T-helper 2 cell (primary cell): ENCODE measurements around the gene RNF214.
"Not testable (repeated sequence)": the region's sequence is repeated elsewhere in the genome, so short reads cannot be mapped to it uniquely, and the experiment has no call there.

Experiments used
- DNase-seq, 5 experiments: peaks; one replicate each; pipeline versions ENCODE4 v3.0.0 to v3.0.0-alpha.2; 2012 to 2022
- total RNA-seq, 2 donors: gene quantifications; one replicate each; lab custom pipeline; 2026; lab: John Stamatoyannopoulos, UW

Gene RNF214
- total RNA-seq = 20.3 to 39.9 reads per million in 2 donors

DNA sequence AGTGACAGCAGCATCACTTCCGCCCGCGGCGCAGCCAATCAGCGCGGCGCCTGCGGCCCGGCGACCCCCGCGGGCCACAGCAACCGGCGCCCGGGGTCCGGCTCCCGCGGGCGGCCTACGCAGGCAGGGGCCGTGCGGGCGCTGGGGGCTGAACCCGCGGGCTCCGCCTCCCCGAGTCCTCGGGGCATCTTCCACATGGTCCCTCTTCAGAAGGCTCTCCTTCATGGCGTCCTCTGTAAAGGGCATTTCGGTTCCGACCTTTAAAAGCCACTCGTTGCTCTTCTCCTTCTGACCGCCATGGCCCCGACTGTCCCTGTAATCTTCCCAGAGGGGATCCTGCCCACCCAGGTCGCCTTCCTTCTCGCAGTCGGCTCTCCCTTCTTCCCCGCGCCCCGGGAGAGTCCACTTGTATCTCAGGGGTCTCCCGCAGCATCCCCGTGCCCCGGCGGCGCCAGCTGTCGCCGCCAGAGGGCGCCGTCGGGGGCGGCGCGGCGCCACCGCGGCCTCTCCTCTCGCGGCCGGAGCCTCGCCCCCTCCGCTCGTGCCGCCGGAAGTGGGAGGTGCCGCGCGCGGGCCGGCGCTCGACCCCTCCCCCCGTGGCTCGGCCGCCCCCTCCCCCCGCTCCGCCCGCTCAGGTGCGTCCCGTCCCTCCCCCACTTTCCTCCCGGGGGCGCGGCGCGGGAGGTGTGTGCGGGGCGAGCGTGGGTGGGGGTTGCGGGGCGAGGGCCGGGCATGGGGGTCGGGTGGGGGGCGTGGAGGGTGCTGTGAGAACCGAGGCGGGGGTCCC is at the start of gene RNF214:
Gene RNF214 (plus strand): TSS at position 580 of the 787 bp plus-strand sequence. CDS start 1,602 bp downstream, outside the sequence.
- peak; percentile 59 to 88 (median 63) for DNase-seq

DNA sequence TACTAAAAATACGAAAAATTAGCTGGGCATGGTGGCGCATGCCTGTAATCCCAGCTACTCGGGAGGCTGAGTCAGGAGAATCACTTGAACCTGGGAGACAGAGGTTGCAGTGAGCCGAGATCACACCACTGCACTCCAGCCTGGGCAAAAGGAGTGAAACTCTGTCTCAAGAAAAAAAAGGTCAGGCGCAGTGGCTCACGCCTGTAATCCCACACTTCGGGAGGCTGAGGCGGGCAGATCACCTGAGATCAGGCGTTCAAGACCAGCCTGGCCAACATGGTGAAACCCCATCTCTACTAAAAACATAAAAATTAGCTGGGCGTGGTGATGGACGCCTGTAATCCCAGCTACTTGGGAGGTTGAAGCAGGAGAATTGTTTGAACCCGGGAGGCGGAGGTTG is 49.3 kb upstream of the RNF214 start:
- DNase-seq = not testable (repeated sequence)

DNA sequence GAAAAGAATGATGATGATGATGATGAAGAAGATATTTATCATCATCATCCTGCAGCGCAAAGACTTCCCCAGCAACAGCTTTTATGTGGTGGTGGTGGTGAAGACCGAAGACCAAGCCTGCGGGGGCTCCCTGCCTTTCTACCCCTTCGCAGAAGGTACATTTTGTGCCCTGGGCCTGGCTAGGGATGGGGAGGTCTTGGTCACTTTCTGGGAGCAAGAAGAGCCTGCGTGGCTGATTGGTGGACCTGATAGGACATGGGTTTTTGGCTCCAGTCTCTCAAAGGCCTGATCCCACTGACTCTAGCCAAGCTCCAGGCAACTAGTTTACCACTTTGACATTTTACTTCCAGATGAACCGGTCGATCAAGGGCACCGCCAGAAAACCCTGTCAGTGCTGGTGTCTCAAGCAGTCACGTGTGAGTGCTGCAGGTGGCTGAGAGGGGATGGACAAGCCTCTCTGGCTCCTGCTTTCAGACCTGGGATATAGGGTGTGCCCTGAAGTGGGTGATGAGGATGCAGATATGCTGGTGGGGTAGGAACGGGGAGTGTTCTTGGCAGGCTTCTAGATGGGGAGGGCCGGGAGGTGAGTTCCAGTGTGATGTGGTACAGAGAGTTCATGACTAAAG is 48.6 kb upstream of the RNF214 start:
- no peak for DNase-seq

DNA sequence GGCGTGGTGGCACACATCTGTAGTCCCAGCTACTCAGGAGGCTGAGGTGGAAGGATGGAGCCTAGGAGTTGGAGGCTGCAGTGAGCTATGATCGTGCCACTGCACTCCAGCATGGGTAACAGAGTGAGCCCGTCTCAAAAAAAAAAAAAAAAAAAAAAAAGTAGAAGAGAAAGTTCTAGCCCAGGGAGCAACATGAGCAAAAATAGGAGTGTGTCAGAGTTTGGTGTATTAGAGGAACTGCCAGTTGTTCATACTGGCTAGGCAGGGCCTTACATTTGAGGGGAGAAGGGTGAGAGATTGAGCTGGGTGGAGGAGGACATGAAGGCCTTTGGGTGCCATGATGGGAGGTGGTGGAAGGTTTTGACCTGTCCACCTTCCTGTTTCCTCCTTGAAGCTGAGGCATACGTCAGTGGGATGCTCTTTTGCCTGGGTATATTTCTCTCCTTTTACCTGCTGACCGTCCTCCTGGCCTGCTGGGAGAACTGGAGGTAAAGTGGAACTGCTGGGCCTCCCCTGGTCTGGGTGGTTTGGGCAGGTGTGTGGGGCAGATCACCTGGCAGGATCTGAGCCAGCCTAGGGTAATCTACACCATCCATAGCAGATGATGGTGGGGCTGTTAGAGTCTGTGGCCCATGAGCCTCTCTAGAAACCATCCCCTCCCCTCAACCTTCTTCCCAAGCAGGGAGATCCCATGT is 46.6 kb upstream of the RNF214 start:
- no peak for DNase-seq

DNA sequence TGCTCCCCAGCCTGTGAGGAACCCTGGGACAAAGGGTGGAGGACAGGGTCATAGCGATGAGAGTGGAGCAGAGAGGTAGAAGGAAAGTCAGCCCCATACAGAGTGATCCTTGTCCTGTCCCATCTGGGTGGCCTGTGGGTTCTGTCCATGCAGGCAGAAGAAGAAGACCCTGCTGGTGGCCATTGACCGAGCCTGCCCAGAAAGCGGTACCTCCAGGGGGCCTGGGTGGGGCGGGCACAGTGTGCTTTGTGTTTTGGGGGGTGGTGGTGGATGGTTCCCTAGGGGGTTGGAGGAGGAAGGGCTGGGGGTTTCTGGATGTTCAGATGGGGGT is 46.1 kb upstream of the RNF214 start:
- DNase-seq = no peak

DNA sequence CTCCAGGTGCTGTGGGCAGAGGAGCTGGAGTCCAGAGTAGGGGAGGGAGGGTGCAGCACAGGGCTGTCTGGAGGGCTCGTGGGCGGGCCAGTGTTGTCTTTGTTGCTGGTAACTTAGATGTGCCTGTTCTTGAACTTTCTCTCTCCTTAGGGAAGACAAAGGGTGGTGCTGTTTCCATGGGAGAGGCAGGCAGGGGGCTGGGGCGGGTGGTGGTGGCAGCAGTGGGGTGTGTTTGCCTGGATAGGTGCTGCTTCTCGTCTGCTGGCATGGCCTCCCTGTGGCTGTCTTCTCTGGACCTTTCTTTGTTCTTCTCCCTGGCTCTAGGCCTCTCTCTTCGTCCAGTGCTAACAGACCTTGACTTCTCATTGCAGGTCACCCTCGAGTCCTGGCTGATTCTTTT is 45.5 kb upstream of the RNF214 start:
- no peak for DNase-seq

DNA sequence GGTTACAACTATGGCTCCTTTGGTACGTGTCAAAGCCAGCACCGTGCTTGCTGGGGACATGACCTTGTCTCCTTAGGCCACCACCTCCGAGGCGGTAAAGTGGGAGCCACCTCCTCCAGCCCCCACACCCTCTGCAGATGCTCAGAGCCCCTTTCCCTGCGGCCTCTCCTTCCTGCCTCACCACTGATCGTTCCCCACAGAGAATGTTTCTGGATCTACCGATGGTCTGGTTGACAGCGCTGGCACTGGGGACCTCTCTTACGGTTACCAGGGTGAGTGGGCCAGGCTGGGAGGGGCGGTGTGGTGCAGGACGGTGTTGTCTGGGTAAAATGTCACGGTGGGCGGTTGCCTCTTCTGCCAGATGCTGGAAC is 45.1 kb upstream of the RNF214 start:
- no peak for DNase-seq

- DNase-seq = no peak
Observed at GRCh38 chr11:117187799-117188481, 44.5 kb upstream of the RNF214 start.

GRCh38 chr11:117188620-117189081 is 43.8 kb upstream of the RNF214 start:
- no peak for DNase-seq

DNA sequence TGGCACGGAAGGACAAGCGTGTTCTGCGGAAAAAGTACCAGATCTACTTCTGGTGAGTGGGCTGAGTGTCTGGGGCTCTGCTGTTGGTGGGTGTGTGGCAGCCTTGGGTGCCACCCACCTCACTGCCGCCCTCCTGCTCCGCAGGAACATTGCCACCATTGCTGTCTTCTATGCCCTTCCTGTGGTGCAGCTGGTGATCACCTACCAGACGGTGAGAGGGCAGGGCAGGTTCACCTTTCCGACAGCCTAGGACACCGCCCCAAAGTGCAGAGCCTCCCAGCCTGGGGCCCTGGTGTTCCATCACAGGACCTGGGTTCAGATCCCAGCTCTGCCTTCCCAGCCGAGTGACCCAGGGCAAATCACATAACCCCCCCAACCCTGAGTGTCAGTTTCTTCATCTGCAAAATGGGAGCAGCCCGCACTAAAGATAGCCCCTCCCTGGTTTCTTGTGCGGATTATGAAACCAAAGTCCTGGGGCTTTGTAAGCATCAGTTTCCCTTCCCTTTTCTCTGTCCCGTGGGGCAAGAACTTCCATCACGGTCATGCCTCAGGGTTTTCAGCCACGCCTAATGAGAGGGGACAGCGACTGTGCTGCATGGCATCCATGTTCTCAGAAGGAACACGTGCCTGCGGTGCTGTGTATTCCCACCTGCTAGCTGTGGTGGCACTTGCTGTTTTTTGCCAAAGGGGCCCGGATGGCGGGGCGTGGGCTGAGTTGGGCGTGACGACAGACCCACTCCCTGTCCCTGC is 43.1 kb upstream of the RNF214 start:
- DNase-seq = no peak

- no peak for DNase-seq
Observed at GRCh38 chr11:117189941-117190544, 42.4 kb upstream of the RNF214 start.

- DNase-seq = no peak
Observed at GRCh38 chr11:117191680-117192400, 40.6 kb upstream of the RNF214 start.

GRCh38 chr11:117192401-117192875 is 40.0 kb upstream of the RNF214 start:
- no peak for DNase-seq

- DNase-seq = no peak
Observed at GRCh38 chr11:117193130-117194020, 39.1 kb upstream of the RNF214 start.

GRCh38 chr11:117194267-117194666 is 38.2 kb upstream of the RNF214 start:
- DNase-seq = no peak

DNA sequence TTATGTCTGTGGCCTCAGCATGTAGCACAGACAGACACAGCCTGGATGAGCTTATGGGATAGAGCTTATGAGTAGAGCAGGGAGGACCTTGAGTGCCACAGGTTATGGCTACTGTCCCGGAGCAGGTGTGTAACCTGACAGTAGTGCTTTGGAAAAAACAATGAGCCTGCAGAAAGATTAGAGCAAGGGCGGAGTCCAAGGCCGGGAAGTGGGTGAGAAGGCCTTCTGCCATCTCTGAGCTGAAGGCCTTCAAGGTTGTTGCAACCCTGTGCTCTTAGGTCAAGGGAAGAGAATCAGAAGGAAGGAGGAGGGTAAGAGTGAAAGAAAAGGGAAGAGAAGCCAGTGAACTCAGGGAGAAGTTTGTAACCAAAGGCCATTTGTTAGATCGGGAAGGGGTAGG is 37.2 kb upstream of the RNF214 start:
- DNase-seq = no peak

GRCh38 chr11:117195761-117196160 is 36.7 kb upstream of the RNF214 start:
- DNase-seq = no peak

- no peak for DNase-seq
Observed at GRCh38 chr11:117197006-117197405, 35.5 kb upstream of the RNF214 start.

DNA sequence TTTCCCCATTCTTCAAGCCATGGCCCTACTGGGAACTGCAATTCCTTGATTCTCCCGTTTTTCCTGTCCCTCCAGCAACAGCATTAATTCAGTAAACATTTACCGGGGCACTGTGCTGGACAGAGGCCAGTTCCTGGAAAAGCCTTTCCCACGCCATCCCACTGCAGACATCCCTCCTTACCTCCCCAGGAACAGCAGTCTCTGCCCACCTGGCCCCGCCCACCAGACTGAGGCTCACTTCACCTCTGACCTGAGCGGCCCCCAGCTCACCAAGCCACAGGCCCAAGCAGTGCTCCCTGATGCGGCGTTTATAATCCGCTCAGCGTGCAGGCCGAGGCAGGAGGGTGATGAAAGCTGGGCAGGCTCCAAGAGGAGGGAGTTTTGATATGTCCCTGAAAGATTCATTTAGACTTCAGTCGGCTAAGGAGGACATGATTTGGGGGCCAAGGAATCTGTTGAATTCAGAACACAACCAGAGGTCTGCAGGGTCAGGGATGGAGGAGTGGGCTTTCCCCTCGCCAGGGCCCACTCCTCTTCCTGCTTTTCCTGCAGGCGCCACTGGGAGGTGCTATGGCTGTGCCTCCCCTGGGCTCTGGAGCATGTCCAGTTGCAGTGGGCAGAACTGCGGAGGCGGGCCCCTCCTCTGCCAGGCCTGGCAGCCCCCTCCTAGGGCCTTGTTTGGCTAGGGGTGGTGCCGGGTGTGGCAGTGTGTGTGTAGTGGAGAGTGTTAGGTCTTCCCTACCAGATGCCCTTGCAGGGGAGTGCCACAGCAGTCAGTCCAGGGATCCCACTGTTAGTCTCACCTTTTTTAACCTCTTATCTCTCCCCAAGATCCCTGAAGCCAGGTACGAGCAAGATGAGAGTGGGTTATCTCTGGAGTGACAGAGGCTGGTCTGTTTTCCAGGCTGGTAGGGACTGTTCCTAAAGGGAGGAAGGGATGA is 34.7 kb upstream of the RNF214 start:
- no peak for DNase-seq
